ENCODE measurements around the gene MILR1. TPM values are rescaled to one million over a fixed set of nuclear protein-coding genes. Genes with fewer than 3 reads are reported as not detected.
A peak's percentile ranks its signal among the peaks of the same experiment; 100 is the strongest.

Gene MILR1
- 1 to 10 TPM; 2.9 to 6.6 (median 4.2) TPM for total RNA-seq

DNA sequence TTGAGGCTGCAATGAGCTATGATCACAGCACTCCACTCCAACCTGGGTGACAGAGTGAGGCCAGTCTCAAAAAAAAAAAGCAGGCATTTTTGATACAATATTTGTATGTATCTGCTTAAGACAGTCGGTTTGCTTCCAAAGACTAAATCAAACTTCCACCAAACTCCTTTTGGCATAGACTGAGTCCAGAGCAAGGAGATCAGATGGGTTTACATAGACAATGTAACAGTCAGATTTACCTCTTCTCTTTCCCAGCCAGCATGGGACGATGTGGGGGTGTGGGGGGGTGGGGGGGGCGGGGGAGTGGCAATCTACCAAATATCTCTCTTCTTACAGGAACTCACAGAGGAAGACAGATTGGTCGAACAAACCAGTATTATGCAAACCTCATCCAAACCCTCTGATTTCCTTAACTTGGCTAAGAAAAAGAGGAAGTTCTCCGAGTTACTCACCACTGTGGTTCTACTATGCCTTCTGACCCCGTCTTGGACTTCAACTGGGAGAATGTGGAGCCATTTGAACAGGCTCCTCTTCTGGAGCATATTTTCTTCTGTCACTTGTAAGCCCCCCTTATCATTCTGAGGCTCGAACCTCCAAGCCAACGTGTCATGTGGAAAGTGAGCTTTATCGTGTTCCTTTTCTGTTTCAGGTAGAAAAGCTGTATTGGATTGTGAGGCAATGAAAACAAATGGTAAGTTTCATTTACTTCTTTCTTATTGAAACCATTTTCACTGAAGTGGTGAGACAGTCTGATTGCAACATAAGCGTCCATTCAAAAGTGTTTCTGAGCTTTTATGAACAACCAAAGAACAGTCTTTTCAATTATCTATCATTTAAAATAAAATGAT lies at the start of gene MILR1:
Gene MILR1 (plus strand): TSS at position 451 of the 848 bp plus-strand sequence. CDS start 54 bp downstream, at position 505.
- Histone ChIP-seq H3K36me3 (no peaks in the 10 kb centered on the region), H3K4me1 (peaks cover 0 to 8% (median 0%) of the 10 kb centered on the region in 4 donors), H3K4me3 (peak within 1 kb of the TSS in 3 of 4 donors; percentile 4 to 25 (median 5)), H3K27ac (replicated peaks in 1 of 4) (peak within 1 kb of the TSS in 3 of 4 donors; percentile 25 to 57 (median 48)), H3K9me3 (no peaks in the 10 kb centered on the region), H3K27me3 (no peaks in the 10 kb centered on the region)
- DNase-seq (ENCODE audit: extremely low spot score): no peak
- intact Hi-C loops (cut with DNase I): no loop called here
- 37% methylated on average over 10 of the region's 10 CpGs for WGBS
- no peak for TF ChIP-seq POLR2A (IDR thresholded peaks at IDR 0.05; ENCODE audit: low read depth)
- peak in 1 of 2 donors; percentile 39 for TF ChIP-seq POLR2AphosphoS5 (IDR thresholded peaks at IDR 0.05)
- no peak for TF ChIP-seq EP300 (IDR thresholded peaks at IDR 0.05)
- TF ChIP-seq, protein P1, sequence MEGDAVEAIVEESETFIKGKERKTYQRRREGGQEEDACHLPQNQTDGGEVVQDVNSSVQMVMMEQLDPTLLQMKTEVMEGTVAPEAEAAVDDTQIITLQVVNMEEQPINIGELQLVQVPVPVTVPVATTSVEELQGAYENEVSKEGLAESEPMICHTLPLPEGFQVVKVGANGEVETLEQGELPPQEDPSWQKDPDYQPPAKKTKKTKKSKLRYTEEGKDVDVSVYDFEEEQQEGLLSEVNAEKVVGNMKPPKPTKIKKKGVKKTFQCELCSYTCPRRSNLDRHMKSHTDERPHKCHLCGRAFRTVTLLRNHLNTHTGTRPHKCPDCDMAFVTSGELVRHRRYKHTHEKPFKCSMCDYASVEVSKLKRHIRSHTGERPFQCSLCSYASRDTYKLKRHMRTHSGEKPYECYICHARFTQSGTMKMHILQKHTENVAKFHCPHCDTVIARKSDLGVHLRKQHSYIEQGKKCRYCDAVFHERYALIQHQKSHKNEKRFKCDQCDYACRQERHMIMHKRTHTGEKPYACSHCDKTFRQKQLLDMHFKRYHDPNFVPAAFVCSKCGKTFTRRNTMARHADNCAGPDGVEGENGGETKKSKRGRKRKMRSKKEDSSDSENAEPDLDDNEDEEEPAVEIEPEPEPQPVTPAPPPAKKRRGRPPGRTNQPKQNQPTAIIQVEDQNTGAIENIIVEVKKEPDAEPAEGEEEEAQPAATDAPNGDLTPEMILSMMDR (IDR thresholded peaks at IDR 0.05): no peak

DNA sequence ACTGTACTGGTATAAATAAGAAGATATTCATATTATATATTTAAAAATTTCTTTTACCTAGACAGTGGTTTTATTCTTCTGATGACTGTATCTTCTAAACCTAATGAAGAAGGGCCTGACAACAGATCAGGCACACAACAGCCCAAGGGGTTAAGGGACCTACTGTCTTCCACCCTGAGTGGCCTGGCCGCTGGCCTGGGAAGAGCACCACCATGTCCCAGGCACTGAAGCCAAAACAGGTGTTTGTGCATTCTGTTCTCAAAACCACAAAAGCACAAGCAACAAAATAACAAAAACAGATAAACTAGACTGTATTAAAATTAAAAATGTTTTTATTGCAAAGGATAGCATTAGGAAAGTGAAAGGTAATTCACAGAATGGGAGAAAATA lies 49.2 kb upstream of the MILR1 start:
- Histone ChIP-seq H3K36me3 (no peaks in the 10 kb centered on the region), H3K27me3 (no peaks in the 10 kb centered on the region), H3K4me1 (no peaks in the 10 kb centered on the region), H3K27ac (replicated peaks in 1 of 4) (no peak overlapping the region), H3K4me3 (no peak overlapping the region), H3K9me3 (no peaks in the 10 kb centered on the region)
- intact Hi-C loops (cut with DNase I): no loop called here
- TF ChIP-seq, protein P1 (IDR thresholded peaks at IDR 0.05): no peak
- TF ChIP-seq POLR2A (IDR thresholded peaks at IDR 0.05; ENCODE audit: low read depth): no peak
- TF ChIP-seq POLR2AphosphoS5 (IDR thresholded peaks at IDR 0.05): no peak
- TF ChIP-seq EP300 (IDR thresholded peaks at IDR 0.05): no peak
- DNase-seq (ENCODE audit: extremely low spot score): no peak
- WGBS: 84% methylated on average over 1 of the region's 1 CpG

DNA sequence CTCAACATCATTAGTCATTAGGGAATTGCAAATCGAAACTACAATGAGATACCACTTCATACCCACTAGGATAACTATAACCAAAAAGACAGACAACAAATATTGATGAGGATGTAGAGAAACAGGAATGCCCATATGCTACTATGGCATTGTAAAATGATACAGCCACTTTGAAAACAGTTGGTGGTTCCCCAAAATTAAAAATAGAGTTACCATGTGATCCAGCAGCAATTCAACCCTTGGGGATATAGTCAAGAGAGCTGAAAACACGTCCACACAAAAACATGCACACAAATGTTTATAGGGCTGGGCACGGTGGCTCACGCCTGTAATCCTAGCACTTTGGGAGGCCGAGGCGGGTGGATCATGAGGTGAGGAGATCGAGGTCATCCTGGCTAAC lies 48.3 kb upstream of the MILR1 start:
- intact Hi-C loops (cut with DNase I): no loop called here
- TF ChIP-seq, protein P1 (IDR thresholded peaks at IDR 0.05): no peak
- no peak for TF ChIP-seq POLR2A (IDR thresholded peaks at IDR 0.05; ENCODE audit: low read depth)
- no peak for TF ChIP-seq EP300 (IDR thresholded peaks at IDR 0.05)
- TF ChIP-seq POLR2AphosphoS5 (IDR thresholded peaks at IDR 0.05): no peak
- DNase-seq (ENCODE audit: extremely low spot score): no peak
- no peaks in the 10 kb centered on the region for H3K9me3 ChIP-seq
- H3K4me3 ChIP-seq: no peak overlapping the region
- H3K36me3 ChIP-seq: no peaks in the 10 kb centered on the region
- H3K27me3 ChIP-seq: no peaks in the 10 kb centered on the region
- 72% methylated on average over 7 of the region's 7 CpGs for WGBS
- no peaks in the 10 kb centered on the region for H3K4me1 ChIP-seq
- no peak overlapping the region for H3K27ac ChIP-seq (replicated peaks in 1 of 4)

DNA sequence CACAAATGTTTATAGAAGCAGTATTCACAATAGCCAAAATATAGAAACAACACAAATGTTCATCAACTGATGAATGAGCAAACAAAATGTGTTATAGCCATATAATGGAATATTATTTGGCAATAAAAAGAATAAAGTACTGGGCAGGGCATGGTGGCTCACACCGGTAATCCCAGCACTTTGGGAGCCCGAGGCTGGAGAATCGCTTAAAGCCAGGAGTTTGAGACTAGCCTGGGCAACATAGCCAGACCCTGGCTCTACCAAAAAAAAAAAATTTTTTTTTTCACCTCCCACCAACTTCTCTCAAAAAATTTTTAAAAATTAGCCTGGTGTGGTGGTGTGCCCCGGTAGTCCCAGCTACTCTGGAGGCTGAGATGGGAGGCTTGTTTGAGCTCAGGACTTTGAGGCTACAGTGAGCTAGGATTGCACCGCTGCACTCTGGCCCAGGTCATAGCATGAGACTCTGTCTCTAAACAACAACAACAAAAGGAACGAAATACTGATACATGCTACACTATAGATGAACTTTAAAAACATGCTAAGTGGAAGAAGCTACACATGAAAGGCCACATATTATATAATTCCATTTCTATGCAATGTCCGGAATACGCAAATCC lies 47.6 kb upstream of the MILR1 start:
- Histone ChIP-seq H3K27me3 (no peaks in the 10 kb centered on the region), H3K4me1 (no peaks in the 10 kb centered on the region), H3K36me3 (no peaks in the 10 kb centered on the region), H3K9me3 (no peaks in the 10 kb centered on the region), H3K27ac (replicated peaks in 1 of 4) (no peak overlapping the region), H3K4me3 (no peak overlapping the region)
- TF ChIP-seq POLR2AphosphoS5 (IDR thresholded peaks at IDR 0.05): no peak
- TF ChIP-seq POLR2A (IDR thresholded peaks at IDR 0.05; ENCODE audit: low read depth): no peak
- TF ChIP-seq, protein P1 (IDR thresholded peaks at IDR 0.05): no peak
- TF ChIP-seq EP300 (IDR thresholded peaks at IDR 0.05): no peak
- intact Hi-C loops (cut with DNase I): no loop called here
- WGBS: 82% methylated on average over 8 of the region's 8 CpGs
- no peak for DNase-seq (ENCODE audit: extremely low spot score)
